Measurements from ENCODE around the gene CCDC88A.

DNA sequence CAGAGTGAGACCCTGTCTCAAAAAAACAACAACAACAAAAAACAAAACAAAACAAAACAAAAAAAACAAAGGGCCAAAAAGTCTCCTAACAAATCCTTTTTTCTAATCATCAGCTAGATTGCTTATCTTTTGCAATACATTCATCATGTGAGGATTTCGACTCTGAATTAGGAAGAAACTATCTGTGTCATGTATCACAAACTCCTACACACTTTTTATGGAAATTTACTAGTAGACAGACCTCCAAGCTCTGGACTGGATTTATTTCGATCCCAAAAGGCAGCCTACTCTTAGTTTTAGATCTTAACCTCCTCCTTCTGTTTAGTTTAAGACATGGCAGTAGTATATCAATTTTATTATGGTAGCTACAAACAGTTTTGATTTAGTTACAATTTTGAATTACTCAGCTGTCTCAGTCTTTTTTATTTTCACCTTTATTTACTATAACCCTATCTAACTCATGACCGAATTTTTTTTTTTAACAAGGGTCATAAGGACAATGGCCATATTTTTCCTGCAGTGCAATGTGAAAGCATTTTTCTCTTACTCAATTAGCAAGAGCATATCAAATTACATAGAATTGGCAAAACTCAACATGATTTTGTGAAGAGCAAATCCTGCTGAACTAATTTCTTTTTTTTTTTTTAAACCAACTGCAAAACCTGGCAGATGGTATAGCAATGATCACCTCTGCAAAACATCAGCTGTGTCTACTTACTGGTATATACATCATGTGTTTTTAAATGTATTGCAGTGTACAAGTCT, 10.7 kb upstream of the CCDC88A start:
- no peak for TF ChIP-seq POLR2A (IDR thresholded peaks at IDR 0.05; ENCODE audit: low read depth, low read length)
- TF ChIP-seq, protein P1, sequence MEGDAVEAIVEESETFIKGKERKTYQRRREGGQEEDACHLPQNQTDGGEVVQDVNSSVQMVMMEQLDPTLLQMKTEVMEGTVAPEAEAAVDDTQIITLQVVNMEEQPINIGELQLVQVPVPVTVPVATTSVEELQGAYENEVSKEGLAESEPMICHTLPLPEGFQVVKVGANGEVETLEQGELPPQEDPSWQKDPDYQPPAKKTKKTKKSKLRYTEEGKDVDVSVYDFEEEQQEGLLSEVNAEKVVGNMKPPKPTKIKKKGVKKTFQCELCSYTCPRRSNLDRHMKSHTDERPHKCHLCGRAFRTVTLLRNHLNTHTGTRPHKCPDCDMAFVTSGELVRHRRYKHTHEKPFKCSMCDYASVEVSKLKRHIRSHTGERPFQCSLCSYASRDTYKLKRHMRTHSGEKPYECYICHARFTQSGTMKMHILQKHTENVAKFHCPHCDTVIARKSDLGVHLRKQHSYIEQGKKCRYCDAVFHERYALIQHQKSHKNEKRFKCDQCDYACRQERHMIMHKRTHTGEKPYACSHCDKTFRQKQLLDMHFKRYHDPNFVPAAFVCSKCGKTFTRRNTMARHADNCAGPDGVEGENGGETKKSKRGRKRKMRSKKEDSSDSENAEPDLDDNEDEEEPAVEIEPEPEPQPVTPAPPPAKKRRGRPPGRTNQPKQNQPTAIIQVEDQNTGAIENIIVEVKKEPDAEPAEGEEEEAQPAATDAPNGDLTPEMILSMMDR (IDR thresholded peaks at IDR 0.05; ENCODE audit: extremely low read depth in 1 of 2, insufficient read depth in 1 of 2, low read depth in 1 of 2, low read length in 2 of 2) = no peak

Data from endothelial cell of umbilical vein (primary cell).